GM21723 (cell line): ENCODE measurements around the gene SIK3.
"Not testable (repeated sequence)": the region's sequence is repeated elsewhere in the genome, so short reads cannot be mapped to it uniquely, and the experiment has no call there.

ENCODE experiments used
- ATAC-seq: cut with Tn5 transposase; IDR thresholded peaks from one replicate; pipeline ENCODE4 v1.9.1; 2021; ENCODE audit warnings: mild to moderate bottlenecking, moderate library complexity; ENCODE audit not compliant: unreplicated experiment

SIK3 gene

DNA sequence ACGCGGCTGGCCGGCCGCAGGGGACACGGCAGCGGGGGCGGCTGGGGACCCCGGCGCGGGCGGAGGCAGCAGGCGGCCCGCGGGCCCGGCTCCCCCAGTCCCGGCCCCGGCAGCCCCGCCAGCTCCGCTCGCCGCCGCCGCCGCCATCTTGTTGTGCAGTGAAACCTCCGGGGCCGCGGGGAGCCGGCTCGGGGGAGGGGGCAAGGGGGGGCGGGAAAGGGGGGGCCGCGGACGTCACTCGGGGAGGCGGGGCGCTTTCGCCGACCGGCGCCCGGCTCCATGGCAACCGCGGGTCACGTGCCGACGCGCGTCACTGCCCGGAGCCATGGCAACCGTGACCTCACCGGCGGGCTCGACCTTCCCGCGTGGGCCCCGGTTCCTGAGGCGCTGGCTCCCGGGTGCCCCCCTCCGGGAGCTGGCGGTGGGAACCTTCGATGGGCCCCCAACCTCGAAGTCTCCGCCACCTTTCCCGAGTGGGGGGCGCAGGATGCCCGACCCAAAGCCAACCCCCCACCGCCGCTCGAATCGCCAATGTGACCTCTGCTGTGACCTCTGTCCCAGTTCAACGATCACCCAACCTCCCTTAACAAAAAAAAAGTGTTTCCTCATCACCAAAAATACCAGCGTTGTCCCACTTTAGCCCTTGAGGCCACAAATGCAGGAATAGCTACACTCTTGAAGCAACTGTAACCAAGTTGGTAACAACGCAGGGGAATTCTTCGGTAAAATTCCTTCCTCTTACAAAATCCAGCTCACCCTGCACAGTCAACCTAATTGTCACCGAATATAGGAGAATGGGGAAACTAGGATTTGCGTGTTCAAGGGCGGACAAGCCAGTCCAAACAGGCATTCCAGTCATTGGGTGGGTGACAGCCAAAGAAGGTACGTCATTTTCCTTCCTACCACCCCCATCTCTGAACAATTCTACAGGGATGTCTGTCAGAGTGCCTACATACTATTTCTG, at the start of gene SIK3:
Gene SIK3 (minus strand): TSS at position 160 of the 964 bp plus-strand sequence. CDS start 13 bp downstream, at position 147.
- ATAC-seq: peak; percentile 70

DNA sequence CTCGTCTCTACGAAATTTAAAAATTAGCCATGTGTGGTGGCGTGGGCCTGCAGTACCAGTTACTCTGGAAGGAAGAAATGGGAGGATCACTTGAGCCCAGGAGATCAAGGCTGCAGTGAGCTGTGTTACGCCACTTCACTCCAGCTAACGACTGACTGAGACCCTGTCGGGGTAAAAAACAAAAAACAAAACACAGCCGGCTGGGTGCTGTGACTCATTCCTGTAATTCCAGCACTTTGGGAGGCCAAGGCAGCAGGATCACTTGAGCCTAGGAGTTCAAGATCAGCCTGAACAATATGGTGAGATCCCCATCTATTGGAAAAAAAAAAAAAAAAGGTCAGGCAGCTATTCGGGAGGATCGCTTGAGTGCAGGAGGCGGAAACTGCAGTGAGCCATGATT, 48.3 kb upstream of the SIK3 start:
- no peak for ATAC-seq

DNA sequence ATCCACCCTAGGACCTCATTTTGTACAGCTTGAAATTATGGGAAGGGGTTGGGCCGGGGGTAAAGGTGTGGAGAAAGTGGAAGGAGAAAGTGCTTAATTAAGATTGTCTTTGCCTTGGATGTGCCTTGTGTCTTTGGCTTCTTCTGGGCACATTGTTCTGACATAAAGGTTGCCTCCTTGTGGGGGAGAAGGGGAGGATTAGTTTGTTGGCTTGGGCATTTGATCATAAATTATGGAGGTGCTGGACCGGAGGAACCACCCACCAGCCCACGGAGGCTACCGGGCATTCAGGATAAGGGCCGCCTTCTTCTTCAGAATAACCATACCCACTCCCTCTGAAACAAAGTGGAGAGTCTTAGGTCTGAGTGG, 47.1 kb upstream of the SIK3 start:
- ATAC-seq: no peak

DNA sequence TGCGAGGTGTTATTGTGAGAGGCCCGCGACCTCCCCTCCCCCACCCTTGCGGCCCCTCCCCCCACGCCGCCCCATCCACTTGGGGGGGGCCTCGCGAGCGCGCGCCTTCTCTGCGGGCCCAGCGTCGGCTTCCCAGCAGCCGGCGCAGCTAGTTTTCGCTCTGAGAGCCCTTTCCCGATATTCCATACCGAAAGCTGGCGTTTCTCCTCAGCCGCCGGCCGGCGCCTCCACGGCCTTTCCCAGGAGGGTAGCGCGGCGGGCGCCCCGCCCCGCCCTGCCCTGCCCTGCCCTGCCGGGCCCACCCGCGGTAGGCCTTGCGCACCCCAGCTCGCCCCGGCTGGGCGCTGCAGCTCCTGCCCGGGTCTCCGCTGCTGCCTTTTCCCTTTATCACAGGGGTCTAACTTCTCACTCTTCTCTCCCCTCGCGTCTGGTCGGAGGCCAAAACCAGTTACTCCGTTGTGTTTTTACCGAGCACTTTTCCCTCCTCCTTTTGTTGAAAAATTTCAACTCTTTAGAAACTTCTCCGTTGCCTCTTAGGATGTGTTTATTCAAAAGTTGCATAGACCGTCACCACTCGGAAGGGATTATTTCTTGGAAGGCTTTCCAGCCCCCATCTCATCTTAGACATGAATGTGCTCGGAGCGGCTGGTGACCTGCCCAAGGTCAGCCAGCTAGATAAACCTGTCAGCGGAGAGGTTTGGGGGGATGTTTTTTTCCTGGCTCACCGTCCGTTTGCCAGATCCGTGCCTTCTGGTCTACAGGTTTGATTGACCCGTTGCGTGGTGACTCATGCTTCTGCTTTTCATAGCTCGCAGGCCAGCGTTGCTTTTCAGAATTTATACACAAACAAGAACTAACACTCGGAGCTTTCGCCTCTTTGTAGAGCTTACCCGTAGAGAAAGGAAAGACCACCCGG, 46.5 kb upstream of the SIK3 start:
- peak; percentile 53 for ATAC-seq

DNA sequence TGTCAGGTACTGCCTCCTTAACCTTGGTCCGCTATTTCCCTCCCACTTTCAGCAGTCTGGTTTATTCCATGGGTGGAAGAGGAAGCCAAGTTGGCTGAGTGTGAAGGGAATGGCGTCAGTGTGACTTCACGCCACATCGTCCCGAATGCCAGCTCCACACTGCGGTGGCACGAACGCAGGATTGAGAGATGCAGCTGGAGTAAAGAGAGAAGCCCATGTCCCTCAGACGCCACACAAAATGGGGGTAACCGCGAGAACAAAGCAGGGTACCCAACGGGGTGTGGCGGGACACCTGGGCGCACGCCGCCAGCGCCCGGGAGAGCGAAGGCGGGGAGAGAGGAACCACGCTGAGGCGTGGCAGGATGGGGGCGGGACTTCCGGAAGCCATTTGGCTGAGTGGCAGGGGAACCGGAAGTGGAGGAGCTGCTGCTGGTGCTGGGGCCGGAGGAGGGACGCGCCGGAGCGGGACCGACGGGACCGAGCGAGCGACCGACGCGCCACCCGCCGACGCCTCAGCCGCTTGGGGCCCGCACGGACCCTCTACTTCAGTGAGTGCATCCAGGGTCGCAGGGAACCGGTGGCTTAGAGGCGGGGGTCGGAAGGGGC, 45.7 kb upstream of the SIK3 start, which contains the start of gene PAFAH1B2:
Gene PAFAH1B2 (plus strand): TSS at position 417 of the 606 bp plus-strand sequence. CDS start 8,161 bp downstream, outside the sequence.
- ATAC-seq: peak; percentile 97

DNA sequence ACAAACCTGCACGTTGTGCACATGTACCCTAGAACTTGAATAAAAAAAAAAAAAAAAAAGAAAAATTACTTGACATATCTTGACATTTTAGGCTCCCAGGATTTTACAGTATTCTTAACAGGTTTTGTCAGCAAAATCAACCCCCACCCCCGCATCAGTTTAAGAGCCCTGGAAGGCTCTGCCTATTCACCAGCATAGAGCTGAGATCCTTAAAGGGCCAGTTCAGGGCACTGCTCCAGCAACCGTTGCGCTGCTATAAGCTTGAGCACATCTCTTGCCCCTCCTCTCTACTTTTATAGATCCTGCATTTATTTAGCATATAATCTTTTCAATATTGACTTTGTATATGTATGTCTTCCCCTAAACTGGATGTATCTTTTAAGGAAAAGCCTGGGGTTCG, 45.2 kb upstream of the SIK3 start:
- ATAC-seq: peak; percentile 17

DNA sequence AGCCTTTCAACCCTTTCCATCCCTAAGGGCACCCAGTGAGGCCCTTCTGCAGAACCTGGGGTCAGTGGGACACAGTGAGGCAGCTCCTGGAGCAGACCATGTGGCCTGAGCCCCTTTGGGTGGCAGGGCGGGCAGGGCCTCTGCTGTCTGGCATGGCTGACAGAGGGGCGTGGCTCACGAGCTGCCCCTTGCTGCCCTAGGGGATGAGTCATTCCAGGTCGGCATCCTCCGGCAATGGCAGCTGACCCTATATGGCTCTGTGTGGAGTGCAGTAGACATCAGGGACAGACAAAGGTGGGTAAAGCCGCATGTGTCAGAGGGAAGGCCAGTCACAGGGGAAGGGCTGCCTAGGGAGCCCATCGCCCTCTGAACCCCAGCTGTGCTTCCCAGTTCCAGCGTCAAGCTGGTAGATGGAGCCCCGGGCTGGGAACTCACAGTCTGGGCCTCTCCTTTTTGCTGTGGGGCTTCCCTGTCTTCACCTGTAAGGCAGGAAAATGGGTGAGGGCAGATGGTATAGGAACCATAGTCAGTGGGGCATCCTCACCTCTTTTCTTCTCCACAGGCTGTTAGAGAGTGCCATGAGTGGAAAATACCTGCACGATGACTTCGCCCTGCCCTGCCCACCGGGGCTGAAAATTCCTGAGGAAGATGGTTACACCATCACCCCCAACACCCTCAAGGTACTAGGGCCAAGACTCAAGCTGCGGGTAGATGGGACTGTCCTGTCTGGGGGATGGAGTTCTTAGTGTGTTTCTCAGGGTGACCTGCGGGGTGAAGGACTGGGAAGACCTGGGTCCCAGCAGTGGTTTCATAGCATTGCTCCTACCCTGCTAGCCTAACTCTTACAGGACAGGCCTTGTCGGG, 39.2 kb upstream of the SIK3 start:
- not testable (repeated sequence) for ATAC-seq

DNA sequence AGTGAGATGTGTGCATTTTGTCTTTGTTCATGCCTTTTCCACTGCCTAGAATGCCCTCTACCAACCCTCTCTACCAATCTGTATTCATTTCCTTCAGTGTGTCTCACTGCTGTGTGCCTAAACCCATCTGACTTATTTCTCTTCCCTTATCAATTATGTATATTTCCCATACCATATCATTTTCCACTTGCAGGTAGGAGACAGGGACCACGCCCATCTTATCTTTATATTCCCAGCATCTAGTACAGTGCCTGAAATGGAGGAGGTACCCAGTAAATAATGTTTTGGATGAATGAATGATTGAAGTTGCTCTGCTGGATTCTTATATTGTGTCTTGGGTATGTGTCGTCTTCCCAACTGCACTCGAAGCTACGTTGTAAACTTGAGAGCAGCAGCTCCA, 36.8 kb upstream of the SIK3 start:
- ATAC-seq: not testable (repeated sequence)

DNA sequence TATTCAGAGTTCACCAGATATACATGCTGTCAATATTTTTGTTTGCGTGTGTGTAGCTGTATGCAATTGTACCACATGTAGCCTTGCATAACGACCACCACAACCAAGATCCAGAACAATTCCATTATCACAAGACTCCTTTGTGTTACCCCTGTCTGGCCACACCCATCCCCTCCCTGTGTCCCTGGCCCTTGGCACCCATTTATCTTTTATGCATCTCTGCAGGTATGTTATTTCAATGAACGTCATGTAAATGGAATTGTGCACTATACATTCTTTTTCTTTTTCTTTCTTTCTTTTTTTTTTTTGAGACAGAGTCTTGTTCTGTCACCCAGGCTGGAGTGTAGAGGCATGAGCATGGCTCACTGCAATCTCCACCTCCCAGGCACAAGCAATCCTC, 36.2 kb upstream of the SIK3 start:
- no peak for ATAC-seq

DNA sequence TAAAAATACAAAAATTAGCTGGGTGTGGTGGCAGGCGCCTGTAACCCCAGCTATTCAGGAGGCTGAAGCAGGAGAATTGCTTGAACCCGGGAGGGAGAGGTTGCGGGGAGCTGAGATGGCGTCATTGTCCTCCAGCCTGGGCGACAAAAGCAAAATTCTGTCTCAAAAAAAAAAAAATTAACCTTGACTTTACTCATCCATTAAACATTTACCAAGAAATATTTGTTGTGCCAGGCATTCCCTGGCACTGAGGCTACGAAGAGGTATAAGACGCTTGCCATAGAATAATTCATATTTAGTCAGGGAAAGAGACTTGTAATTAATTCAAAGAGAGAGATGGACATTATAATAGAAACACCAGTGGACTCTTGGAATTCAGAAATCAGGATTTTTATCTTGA, 32.7 kb upstream of the SIK3 start:
- no peak for ATAC-seq

DNA sequence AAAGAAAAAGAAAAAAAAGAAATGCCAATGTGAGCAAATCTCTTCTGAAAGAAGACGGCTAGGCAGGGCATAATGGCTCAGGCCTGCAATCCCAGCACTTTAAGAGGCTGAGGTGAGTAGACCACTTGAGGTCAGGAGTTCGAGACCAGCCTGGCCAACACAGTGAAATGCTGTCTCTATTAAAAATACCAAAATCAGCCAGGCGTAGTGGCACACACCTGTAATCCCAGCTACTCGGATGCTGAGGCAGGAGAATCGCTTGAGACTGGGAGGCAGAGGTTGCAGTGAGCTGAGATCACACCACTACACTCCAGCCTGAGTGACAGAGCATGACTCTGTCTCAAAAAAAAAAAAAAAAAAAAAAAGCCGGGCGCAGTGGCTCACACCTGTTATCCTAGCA, 32.2 kb upstream of the SIK3 start:
- not testable (repeated sequence) for ATAC-seq

DNA sequence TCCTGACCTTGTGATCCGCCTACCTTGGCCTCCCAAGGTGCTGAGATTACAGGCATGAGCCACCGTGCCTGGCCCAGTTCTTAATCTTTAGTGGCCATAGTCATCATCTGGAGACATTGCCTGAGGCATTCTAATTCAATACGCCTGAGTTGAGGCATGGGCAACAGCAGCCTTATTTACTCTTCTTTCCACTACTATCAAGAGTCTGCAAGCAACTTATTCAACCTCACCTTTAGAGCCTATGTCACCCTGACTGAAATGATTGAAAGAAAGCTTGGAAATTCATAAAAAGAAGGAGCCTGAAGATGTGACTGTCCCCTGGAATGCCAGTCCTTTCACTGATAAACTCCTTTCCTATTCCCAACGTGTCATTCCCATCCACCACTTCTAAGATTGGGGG, 30.1 kb upstream of the SIK3 start:
- no peak for ATAC-seq

DNA sequence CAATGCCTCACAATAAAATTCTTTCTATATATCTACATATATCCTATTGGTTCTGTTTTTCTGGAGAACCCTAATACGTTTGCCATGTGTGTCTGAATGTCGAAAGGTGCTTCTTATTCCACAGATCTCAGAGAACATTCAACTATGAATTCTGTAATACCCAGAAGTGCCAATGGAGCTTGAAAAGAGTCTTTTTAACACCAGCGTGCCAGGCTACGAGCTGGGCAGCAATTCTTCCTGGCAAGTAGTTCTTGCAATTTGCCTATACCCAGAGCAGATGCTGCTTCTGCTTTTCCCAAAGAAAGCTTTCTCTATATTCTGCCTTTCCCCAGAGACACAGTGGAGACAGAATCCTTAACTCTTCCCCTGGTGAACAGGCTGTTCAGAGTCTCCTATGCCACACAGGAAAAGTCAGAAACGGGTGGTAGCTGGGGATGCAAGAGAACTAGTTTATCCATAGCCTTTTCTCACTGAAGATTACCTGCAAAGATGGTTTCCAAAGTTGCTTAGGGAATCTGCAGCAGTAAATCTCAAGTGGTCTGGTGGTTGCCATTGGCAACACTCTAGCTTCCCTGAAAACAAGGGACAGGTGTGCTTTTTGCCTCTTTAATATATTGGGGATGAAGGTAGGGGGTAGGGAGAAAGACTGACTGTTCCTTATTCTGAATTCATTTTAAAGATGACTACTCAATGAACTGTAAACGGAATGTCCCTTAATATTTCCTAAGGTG, 29.1 kb upstream of the SIK3 start:
- ATAC-seq: no peak

DNA sequence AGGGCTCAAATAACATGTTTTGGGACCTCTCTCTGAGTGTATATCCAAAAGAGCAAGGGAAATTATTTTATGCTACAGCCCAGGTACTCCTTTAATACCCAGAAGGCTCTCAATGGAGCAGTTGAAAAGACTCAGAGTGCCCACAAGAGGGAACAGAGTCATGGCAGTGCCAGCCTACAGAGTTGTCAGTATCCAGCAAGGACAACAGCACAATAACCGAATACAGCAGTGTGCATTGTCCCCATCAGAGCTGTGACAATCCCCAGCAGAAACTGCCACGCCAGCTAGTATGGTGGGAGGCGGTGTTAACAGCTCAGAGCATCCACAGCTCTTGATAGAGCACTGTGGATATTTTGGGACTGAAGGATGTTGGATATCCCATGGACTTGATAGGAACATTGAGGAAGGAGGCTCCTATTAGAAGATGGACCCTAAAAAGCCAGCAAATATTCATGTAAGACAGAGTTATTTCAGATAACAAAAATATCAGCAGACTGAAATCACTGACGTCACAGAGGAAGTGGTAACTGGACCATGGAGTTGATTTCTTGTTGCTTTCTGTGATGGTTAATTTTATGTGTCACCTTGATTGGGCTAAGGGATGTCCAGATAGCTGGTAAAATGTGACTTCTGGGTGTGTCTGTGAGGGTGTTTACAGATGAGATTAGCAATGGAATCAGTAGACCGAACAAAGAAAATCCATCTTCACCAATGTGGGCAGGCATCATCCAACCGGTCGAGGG, 28.2 kb upstream of the SIK3 start:
- no peak for ATAC-seq

DNA sequence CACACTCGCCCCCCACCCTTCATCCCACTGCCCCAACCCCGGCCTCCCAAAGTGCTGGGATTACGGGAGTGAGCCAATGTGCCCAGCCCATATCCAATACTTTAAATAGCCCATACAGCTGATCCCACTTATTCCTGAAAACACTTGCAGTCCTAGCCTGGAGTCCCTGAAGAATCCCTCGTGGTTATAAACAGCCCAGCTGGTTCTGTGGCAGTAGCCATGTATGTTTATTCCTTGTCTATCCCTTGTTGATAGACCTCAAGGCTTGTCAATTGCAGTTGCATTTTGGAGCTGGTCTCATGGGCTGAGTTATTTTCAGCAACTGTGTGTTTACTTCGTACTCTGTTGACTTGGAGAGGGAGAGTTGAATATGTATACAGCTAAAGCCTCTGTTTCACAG, 24.3 kb upstream of the SIK3 start:
- ATAC-seq: no peak

DNA sequence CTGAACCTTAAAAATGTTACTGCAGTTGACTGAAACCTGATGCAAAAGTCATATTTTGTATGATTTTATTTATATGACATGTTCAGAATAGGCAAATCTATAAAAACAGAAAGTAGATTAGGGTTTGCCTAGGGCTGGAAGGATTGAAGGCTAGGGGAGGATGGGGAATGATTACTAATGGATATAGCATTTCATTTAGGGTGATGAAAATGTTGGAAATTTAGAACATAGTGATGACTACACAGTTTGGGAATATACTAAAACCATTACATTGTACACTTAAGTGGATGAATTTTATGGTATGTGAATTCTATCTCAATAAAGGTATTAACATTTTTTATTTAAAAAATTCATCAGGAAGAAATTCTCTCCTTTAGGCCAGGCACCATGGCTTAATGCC, 22.9 kb upstream of the SIK3 start:
- ATAC-seq: no peak

DNA sequence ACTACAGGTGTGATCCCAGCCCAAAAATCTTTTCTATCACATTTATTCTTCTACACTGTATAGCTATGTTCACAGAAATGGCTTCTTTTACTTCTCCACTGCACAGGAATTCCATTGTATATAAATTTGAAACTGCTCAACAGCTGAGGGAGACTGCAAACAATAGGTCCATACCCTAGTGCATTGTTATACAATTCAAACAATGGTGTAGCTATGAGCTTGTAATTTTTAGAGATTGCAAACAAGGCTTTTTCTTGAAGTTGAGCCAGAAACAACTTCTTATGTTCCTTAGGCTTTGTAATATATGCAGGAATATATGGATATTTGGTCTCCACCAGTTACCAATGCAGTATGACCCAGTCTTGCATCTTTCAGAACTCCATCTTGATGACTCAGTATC, 19.5 kb upstream of the SIK3 start:
- no peak for ATAC-seq

DNA sequence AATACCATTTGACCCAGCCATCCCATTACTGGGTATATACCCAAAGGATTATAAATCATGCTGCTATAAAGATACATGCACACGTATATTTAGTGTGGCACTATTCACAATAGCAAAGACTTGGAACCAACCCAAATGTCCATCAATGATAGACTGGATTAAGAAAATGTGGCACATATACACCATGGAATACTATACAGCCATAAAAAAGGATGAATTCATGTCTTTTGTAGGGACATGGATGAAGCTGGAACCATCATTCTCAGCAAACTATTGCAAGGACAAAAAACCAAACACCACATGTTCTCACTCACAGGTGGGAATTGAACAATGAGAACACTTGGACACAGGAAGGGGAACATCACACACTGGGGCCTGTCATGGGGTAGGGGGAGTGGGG, 14.7 kb upstream of the SIK3 start:
- ATAC-seq: not testable (repeated sequence)

DNA sequence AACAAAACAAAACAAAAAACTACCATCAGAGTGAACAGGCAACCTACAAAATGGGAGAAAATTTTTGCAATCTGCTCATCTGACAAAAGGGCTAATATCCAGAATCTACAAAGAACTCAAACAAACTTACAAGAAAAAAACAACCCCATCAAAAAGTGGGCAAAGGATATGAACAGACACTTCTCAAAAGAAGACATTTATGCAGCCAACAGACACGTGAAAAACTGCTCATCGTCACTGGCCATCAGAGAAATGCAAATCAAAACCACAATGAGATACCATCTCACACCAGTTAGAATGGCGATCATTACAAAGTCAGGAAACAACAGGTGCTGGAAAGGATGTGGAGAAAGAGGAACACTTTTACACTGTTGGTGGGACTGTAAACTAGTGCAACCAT, 14.3 kb upstream of the SIK3 start:
- ATAC-seq: not testable (repeated sequence)
